HS-27A (cell line): ENCODE data around the gene DNAAF6.
"Not testable (repeated sequence)": the region's sequence is repeated elsewhere in the genome, so short reads cannot be mapped to it uniquely, and the experiment has no call there.

Experiments
- DNase-seq: peaks from one replicate; pipeline ENCODE4 v3.0.0-alpha.2; 2012; ENCODE audit warnings: low read depth, missing footprints

The DNAAF6 gene

GRCh38 chrX:107205770-107206696, at the start of gene DNAAF6, which contains the start of gene NUP62CL:
Gene DNAAF6 (plus strand): TSS chrX:107206611. CDS start chrX:107212876, 6,265 bp downstream.
Gene NUP62CL (minus strand): TSS chrX:107206433. CDS start chrX:107175146, 31,287 bp downstream.
- DNase-seq, result no peak

- not testable (repeated sequence) for DNase-seq
These were observed 48.8 kb upstream of the DNAAF6 start for GRCh38 chrX:107157618-107158017.

DNA sequence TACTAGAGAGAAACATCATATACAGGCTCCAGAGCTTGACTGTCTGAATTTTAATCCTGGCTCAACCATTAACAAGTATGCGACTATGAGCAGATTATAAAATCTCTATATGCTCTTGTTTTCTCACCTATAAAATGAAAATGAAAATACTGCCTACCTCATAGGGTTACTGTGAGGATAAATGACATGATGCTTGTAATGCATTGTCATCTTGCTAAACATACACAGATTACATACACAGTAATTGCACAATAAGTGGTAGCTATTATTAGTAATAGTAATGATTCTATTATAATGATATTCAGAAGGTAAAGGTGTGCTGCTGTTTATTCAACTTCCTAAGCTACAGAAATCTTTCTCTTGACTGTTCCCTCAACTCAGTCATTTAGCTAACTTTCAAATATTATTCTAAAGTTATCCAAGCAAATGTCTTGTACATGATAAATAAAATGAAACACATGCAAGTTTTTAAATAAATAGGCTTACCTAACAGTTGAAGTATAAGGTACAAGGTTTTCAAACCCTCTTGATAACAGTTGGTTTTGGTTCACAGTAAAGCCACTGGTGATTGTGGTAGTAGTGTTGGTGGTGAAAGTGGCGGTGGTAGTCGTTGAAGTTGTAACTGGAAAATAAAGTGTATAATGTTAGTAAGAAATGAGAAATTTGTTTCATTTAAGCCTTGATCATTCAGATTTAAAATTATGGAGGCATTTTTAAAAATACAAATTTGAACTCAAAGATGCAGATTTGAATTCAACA, 39.1 kb upstream of the DNAAF6 start:
- DNase-seq, result no peak

DNA sequence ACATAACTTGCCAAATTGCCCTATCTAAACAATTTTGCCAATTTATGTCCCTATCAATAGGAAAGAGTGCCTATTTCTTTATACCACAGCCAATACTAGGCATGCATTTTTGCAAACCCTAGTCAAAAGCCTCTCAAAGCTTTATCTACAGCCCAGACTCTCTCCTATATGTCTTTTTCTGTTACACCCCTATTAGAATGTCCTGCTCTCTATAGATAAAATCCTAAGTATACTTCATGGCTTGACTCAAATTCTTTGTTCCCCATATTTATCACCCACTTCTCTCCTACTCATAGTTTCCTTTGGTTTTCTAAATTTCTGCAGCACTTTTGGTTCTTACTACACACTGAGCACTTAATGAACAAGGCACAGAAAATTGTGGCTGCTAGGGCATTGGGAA, 38.2 kb upstream of the DNAAF6 start:
- no peak for DNase-seq

DNA sequence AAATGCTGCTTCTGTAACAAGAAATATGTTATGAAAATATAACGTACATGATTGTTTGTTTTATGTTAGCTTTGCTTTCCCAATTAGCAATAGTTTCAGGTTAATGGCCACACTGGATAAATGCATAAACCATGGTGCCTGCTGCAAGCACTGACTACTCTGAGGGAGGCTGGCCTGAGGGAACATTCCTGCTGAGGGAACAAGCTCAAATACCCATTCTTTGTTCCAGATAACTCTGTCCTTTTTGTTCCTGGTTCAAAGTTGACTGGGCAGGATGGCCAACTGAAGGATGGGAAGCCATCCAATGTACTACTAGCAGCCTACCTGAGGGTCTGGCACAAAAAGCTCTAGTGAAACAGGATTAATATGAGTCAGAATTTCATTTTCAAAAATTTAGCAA, 37.7 kb upstream of the DNAAF6 start:
- no peak for DNase-seq

DNA sequence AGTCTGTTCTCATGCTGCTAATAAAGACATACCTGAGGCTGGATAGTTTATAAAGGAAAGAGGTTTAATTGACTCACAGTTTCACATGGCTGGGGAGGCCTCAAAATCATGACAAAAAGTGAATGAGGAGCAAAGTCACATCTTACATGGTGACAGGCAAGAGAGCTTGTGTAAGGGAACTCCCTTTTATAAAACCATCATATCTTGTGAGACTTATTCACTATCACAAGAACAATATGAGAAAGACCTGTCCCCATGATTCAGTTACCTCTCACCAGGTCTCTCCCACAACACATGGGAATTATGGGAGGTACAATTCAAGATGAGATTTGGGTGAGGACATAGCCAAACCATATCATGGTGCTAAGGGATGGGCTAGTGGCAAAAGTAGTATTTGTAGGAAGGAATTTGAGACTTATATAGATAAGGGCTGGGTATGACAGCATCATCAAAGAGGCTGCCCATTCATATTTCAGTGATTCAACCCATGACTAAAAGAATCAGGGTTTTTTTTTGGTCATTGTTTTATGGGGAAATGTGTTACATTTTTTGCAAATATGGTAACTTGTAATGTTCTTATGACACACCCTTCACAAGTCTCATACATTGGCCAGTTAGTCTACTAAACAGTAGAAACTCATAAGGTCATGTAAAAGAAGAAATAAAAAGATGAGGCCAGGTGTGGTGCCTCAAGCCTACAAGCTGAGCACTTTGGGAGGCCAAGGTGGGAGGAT, 34.9 kb upstream of the DNAAF6 start:
- no peak for DNase-seq

GRCh38 chrX:107197319-107197718, 9.1 kb upstream of the DNAAF6 start:
- DNase-seq, result no peak

- DNase-seq, result not testable (repeated sequence)
These were observed 8.3 kb upstream of the DNAAF6 start for GRCh38 chrX:107198074-107198473.

DNA sequence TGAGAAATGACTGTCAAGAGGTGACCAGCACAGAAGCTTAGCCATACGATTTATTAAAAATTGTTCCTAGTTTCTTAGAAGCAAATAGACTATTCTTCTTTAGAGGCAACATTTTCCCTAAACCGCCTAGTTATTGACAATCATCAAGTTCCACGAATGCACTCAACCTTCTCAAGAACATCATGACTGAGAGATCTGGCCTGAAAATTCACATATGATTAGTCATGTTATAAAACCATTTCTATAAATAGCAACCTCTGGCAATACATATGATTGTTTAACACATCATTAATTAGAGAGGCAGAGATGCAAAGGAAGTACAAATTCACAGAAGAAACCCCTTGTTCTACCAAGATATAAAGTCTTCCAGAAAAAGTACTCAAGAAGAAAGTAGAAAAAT, 6.9 kb upstream of the DNAAF6 start:
- no peak for DNase-seq

DNA sequence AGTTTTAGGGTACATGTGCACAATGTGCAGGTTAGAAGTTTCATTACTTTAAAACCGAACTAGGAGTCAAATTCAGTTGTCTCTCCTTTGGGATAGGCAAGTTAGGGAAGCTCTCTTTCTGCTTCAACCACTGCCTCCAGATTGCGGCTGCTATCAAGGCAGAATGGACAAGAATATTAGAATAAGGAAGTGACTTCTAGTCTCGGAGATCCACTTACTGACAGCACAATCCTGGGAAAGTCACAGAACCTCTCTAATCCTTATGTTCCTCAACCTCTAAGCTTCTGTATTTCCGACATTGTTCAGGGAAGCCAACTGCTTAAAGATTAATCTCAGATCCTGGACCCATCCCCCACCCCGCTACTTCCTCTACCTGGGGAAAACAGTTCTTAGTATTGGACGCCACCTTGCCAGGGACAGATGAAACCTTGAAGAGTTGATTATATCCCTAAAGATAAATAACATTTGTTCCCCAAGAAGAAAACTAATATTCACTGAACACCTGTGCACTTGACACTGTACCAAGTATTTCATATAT, 2.3 kb upstream of the DNAAF6 start:
- DNase-seq, result no peak

GRCh38 chrX:107206697-107207065, 270 bp downstream of the DNAAF6 start:
- DNase-seq, result no peak

DNA sequence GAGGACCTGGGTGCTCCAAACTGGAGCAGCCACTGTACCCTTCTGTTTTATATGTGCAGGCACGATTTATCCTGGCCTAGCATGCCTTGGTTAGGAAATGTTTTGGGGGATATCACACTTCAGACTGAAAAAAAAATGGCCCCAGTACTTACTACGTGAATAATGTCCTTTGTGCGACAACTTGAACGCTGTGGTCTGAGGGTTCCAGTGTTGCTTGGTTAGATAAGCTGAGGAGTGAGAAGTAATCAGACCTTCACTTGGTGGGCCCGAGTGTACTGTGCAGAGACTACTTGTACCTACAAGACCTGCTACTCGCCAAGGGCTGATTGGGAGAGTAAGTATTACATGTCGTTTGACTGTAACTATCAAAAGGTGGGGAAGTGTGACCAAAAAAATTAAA, 678 bp downstream of the DNAAF6 start:
- DNase-seq, result no peak

- no peak for DNase-seq
These were observed 1.5 kb downstream of the DNAAF6 start for GRCh38 chrX:107207943-107208342.

- DNase-seq, result no peak
These were observed 7.1 kb downstream of the DNAAF6 start for GRCh38 chrX:107213477-107213876.

DNA sequence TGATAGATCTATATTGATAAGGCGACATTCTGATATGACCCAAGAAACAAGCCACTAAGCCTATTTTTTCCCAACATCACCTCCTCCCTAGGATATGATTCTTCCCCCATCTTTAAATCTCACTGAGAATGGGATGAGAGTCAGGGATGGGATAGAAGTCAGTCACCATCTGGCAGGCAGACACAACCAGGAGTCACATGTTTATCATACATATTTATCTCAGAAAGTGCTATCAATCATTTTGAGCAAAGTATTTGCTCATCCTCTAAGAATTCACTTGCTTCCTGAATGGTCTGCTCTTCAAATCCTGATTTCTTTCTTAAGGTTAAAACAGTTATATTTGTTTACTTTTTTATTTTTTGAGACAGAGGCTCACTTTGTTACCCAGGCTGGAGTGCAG, 20.3 kb downstream of the DNAAF6 start:
- no peak for DNase-seq

GRCh38 chrX:107227780-107228485, 21.5 kb downstream of the DNAAF6 start:
- DNase-seq, result no peak

- DNase-seq, result no peak
These were observed 22.0 kb downstream of the DNAAF6 start for GRCh38 chrX:107228486-107228819.

- no peak for DNase-seq
These were observed 66.1 kb downstream of the DNAAF6 start for GRCh38 chrX:107272431-107272921.

DNA sequence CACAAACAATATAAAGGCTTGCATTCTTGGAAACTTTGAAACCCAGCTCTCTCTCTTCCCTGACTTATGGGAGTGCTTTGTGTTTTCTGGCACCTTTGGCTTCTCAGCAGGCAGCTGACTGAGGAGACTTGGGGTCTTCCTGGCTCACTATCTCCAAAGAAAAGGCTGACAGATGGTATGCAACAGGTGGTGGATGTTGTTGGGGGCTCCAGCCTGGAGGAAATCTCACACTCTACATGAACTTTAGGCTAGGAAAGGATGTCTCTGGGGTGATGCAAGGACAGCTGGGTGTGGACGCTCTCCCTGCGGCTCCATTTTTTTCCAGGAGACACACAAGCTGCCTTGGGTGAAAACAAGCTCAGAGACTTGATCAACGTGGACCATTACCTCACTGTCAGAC, 67.4 kb downstream of the DNAAF6 start:
- no peak for DNase-seq

- no peak for DNase-seq
These were observed 82.3 kb downstream of the DNAAF6 start for GRCh38 chrX:107288676-107289075.

- no peak for DNase-seq
These were observed 83.6 kb downstream of the DNAAF6 start for GRCh38 chrX:107290019-107290418.
